GM18520 (cell line): Measurements from ENCODE around the gene SPINT2.
"Not testable (repeated sequence)": the region's sequence is repeated elsewhere in the genome, so short reads cannot be mapped to it uniquely, and the experiment has no call there.

Experiments used
- ATAC-seq: cut with Tn5 transposase; IDR thresholded peaks from one replicate; pipeline ENCODE4 v1.9.1; 2021; ENCODE audit not compliant: unreplicated experiment

Gene SPINT2

GRCh38 chr19:38239816-38240215 is 24.6 kb upstream of the SPINT2 start:
- no peak for ATAC-seq

GRCh38 chr19:38243279-38243673 is 21.1 kb upstream of the SPINT2 start:
- ATAC-seq: no peak

- ATAC-seq: no peak
Measured at GRCh38 chr19:38245826-38246498, 18.4 kb upstream of the SPINT2 start.

GRCh38 chr19:38247126-38247525 is 17.2 kb upstream of the SPINT2 start:
- no peak for ATAC-seq

- ATAC-seq: no peak
Measured at GRCh38 chr19:38247734-38248268, 16.6 kb upstream of the SPINT2 start.

- no peak for ATAC-seq
Measured at GRCh38 chr19:38248421-38248820, 16.0 kb upstream of the SPINT2 start.

GRCh38 chr19:38250428-38250820 is 13.9 kb upstream of the SPINT2 start:
- no peak for ATAC-seq

- ATAC-seq: no peak
Measured at GRCh38 chr19:38250821-38251563, 13.4 kb upstream of the SPINT2 start.

- ATAC-seq: no peak
Measured at GRCh38 chr19:38251564-38252051, 12.8 kb upstream of the SPINT2 start.

GRCh38 chr19:38252385-38252784 is 12.0 kb upstream of the SPINT2 start:
- no peak for ATAC-seq

- no peak for ATAC-seq
Measured at GRCh38 chr19:38252941-38253691, 11.3 kb upstream of the SPINT2 start.

GRCh38 chr19:38253788-38254187 is 10.6 kb upstream of the SPINT2 start:
- ATAC-seq: no peak

GRCh38 chr19:38255383-38256014 is 8.9 kb upstream of the SPINT2 start:
- ATAC-seq: no peak

GRCh38 chr19:38261942-38262341 is 2.4 kb upstream of the SPINT2 start:
- ATAC-seq: not testable (repeated sequence)

GRCh38 chr19:38262585-38263268 is 1.6 kb upstream of the SPINT2 start:
- ATAC-seq: no peak

- ATAC-seq: no peak
Measured at GRCh38 chr19:38263689-38264485, 486 bp upstream of the SPINT2 start.

- no peak for ATAC-seq
Measured at GRCh38 chr19:38265213-38265861, 964 bp downstream of the SPINT2 start.

GRCh38 chr19:38265921-38266429 is 1.6 kb downstream of the SPINT2 start:
- no peak for ATAC-seq
